ENCODE results near the gene TRPM2.

GRCh38 chr21:44485254-44485793 is 131.9 kb downstream of the TRPM2 start:
- TF ChIP-seq CTCF (IDR thresholded peaks at IDR 0.05; ENCODE audit: borderline replicate concordance, extremely low read depth, low read length, poor library complexity, severe bottlenecking) = no peak
- TF ChIP-seq EZH2 (IDR thresholded peaks at IDR 0.05; ENCODE audit: borderline replicate concordance, low read depth, low read length, severe bottlenecking) = no peak

Measured in DND-41 (cell line).